ENCODE data around the gene FAF1. TPM values are rescaled to one million over a fixed set of nuclear protein-coding genes. Genes with fewer than 3 reads are reported as not detected.

FAF1 gene
- total RNA-seq, 4 donors from 2014 or later: 25.1 to 74.6 (median 37.2) TPM

- Histone ChIP-seq H3K4me3 (no peak overlapping the region), H3K4me1 (peaks cover 0 to 8% (median 0%) of the 10 kb centered on the region in 4 donors), H3K27me3 (no peaks in the 10 kb centered on the region), H3K9me3 (no peaks in the 10 kb centered on the region), H3K27ac (no peak overlapping the region), H3K36me3 (no peaks in the 10 kb centered on the region)
- 95 to 98% methylated on average over 2 of the region's 2 CpGs for WGBS, 2 donors (ENCODE audit: low coverage in 1 of 2)
- no peak for DNase-seq
- TF ChIP-seq, protein P1, sequence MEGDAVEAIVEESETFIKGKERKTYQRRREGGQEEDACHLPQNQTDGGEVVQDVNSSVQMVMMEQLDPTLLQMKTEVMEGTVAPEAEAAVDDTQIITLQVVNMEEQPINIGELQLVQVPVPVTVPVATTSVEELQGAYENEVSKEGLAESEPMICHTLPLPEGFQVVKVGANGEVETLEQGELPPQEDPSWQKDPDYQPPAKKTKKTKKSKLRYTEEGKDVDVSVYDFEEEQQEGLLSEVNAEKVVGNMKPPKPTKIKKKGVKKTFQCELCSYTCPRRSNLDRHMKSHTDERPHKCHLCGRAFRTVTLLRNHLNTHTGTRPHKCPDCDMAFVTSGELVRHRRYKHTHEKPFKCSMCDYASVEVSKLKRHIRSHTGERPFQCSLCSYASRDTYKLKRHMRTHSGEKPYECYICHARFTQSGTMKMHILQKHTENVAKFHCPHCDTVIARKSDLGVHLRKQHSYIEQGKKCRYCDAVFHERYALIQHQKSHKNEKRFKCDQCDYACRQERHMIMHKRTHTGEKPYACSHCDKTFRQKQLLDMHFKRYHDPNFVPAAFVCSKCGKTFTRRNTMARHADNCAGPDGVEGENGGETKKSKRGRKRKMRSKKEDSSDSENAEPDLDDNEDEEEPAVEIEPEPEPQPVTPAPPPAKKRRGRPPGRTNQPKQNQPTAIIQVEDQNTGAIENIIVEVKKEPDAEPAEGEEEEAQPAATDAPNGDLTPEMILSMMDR (IDR thresholded peaks at IDR 0.05): no peak
- TF ChIP-seq POLR2AphosphoS5 (IDR thresholded peaks at IDR 0.05) (peak in 1 of 3 donors; percentile 41), EP300 (IDR thresholded peaks at IDR 0.05; ENCODE audit: low read depth) (no peak)
- in situ Hi-C loops (cut with MboI; ENCODE audit: low pct_ligation_motif_present in 1 of 4, low pct_unique_long_range_greater_than_20kb in 1 of 4, low sequenced_read_pairs in 3 of 4) (no loop called here), intact Hi-C loops (cut with DNase I; ENCODE audit: low total_unique reads) (no loop called here)
Observed at GRCh38 chr1:50820545-50820944, 139.5 kb downstream of the FAF1 start.

DNA sequence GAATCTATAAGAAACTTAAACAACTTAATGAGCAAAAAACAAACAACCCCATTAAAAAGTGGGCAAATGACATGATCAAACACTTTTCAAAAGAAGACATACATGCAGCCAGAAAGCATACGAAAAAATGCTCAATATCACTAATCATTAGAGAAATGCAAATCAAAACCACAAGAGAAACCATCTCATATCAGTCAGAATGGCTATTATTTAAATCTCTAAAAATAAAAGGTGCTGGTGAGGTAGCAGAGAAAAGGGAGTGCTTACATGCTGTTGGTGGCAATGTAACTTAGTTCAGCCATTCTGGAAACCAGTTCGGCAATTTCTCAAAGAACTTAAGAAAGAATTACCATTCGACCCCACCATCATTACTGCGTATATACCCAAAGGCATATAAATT is 147.7 kb downstream of the FAF1 start:
- no peak for DNase-seq
- no peaks in the 10 kb centered on the region for H3K4me1 ChIP-seq
- intact Hi-C loops (cut with DNase I; ENCODE audit: low total_unique reads): no loop called here
- 80 to 90% methylated on average over 4 of the region's 4 CpGs for WGBS, 2 donors (ENCODE audit: low coverage in 1 of 2)
- H3K9me3 ChIP-seq: peaks cover 10 to 12% of the 10 kb centered on the region in 2 donors
- H3K36me3 ChIP-seq: peaks cover 0 to 6% (median 0%) of the 10 kb centered on the region in 4 donors
- H3K27ac ChIP-seq: no peak overlapping the region
- H3K27me3 ChIP-seq: no peaks in the 10 kb centered on the region
- TF ChIP-seq, protein P1 (IDR thresholded peaks at IDR 0.05): no peak
- no peak for TF ChIP-seq POLR2A (IDR thresholded peaks at IDR 0.05)
- no peak for TF ChIP-seq POLR2AphosphoS5 (IDR thresholded peaks at IDR 0.05)
- TF ChIP-seq EP300 (IDR thresholded peaks at IDR 0.05; ENCODE audit: low read depth): no peak
- no peak overlapping the region for H3K4me3 ChIP-seq
- in situ Hi-C loops (cut with MboI; ENCODE audit: low pct_ligation_motif_present in 1 of 4, low pct_unique_long_range_greater_than_20kb in 1 of 4, low sequenced_read_pairs in 3 of 4): no loop called here

- TF ChIP-seq EP300 (IDR thresholded peaks at IDR 0.05; ENCODE audit: low read depth) (no peak), POLR2AphosphoS5 (IDR thresholded peaks at IDR 0.05) (no peak), POLR2A (IDR thresholded peaks at IDR 0.05) (no peak)
- TF ChIP-seq, protein P1 (IDR thresholded peaks at IDR 0.05): no peak
- Histone ChIP-seq H3K27me3 (no peaks in the 10 kb centered on the region), H3K4me3 (no peak overlapping the region), H3K4me1 (no peaks in the 10 kb centered on the region), H3K9me3 (peaks cover 10 to 14% of the 10 kb centered on the region in 2 donors), H3K27ac (no peak overlapping the region), H3K36me3 (peaks cover 0 to 7% (median 0%) of the 10 kb centered on the region in 4 donors)
- in situ Hi-C loops (cut with MboI; ENCODE audit: low pct_ligation_motif_present in 1 of 4, low pct_unique_long_range_greater_than_20kb in 1 of 4, low sequenced_read_pairs in 3 of 4) (no loop called here), intact Hi-C loops (cut with DNase I; ENCODE audit: low total_unique reads) (no loop called here)
- WGBS, 2 donors (ENCODE audit: low coverage in 1 of 2): 94 to 100% methylated on average over 3 of the region's 3 CpGs
- DNase-seq: no peak
Observed at GRCh38 chr1:50808296-50808695, 151.8 kb downstream of the FAF1 start.

DNA sequence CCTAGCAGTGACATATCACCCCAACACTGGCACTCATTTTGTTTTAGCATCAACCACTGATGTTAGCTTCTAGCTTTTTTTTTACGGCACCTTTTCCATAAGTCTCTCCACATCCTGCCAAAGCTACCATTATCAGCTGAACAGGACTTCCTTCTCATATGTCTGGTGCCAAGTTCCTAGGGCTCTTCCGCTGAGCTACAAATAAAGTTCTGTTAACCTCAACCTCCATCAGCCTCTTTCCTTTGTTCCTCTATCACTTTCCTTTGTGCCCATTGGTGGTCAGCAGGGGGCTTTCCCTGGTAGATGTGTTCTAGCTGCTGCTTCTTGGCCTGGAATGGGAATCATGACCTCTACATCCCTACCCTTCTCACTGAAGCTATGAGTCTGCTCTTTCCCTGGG is 163.8 kb downstream of the FAF1 start:
- TF ChIP-seq POLR2AphosphoS5 (IDR thresholded peaks at IDR 0.05): no peak
- TF ChIP-seq, protein P1 (IDR thresholded peaks at IDR 0.05): no peak
- TF ChIP-seq POLR2A (IDR thresholded peaks at IDR 0.05): no peak
- no peak for TF ChIP-seq EP300 (IDR thresholded peaks at IDR 0.05; ENCODE audit: low read depth)
- H3K27me3 ChIP-seq: no peaks in the 10 kb centered on the region
- in situ Hi-C loops (cut with MboI; ENCODE audit: low pct_ligation_motif_present in 1 of 4, low pct_unique_long_range_greater_than_20kb in 1 of 4, low sequenced_read_pairs in 3 of 4) (no loop called here), intact Hi-C loops (cut with DNase I; ENCODE audit: low total_unique reads) (no loop called here)
- H3K36me3 ChIP-seq: no peaks in the 10 kb centered on the region
- no peaks in the 10 kb centered on the region for H3K4me1 ChIP-seq
- no peaks in the 10 kb centered on the region for H3K9me3 ChIP-seq
- H3K27ac ChIP-seq: no peak overlapping the region
- no peak for DNase-seq
- H3K4me3 ChIP-seq: no peak overlapping the region
- whole genome bisulfite sequencing, 2 donors (ENCODE audit: low coverage in 1 of 2): 88 to 89% methylated on average over 2 of the region's 2 CpGs

Measured in transverse colon (tissue), 4 donors.